ENCODE data around the gene RAB14. TPM values are rescaled to one million over a fixed set of nuclear protein-coding genes. Genes with fewer than 3 reads are reported as not detected.

The RAB14 gene
- total and polyA plus RNA-seq, 2 experiments from 2014 or later: 22.8 to 31.0 TPM

DNA sequence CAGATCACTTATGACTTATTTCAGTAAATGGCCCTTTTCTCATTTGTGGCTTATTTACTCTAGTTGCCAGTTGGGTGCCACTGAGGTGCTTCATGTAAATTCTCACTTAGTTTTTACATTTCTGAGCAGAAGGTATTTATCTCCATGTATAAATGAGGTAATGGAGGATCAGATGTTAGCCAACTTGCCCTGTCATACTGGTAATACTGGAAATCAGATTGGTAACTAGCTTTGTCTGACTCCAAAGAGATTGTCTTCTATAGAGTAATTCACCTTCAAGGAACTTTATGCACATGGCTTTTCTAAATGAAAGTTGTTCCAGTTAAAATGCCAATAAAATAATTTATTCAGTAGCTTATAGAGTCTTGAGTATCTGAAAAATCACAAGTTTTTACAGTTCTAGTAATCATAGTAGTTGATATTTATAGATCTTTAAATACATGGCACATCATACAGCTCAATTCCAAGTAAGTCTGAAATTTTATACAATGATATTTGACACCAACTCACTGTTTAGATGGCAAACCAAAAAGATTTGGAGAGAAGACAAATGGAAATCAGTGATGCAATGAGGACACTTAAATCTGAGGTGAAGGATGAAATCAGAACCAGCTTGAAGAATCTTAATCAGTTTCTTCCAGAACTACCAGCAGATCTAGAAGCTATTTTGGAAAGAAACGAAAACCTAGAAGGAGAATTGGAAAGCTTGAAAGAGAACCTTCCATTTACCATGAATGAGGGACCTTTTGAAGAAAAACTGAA, 28.8 kb downstream of the RAB14 start (continued):
- TF ChIP-seq, protein P1, sequence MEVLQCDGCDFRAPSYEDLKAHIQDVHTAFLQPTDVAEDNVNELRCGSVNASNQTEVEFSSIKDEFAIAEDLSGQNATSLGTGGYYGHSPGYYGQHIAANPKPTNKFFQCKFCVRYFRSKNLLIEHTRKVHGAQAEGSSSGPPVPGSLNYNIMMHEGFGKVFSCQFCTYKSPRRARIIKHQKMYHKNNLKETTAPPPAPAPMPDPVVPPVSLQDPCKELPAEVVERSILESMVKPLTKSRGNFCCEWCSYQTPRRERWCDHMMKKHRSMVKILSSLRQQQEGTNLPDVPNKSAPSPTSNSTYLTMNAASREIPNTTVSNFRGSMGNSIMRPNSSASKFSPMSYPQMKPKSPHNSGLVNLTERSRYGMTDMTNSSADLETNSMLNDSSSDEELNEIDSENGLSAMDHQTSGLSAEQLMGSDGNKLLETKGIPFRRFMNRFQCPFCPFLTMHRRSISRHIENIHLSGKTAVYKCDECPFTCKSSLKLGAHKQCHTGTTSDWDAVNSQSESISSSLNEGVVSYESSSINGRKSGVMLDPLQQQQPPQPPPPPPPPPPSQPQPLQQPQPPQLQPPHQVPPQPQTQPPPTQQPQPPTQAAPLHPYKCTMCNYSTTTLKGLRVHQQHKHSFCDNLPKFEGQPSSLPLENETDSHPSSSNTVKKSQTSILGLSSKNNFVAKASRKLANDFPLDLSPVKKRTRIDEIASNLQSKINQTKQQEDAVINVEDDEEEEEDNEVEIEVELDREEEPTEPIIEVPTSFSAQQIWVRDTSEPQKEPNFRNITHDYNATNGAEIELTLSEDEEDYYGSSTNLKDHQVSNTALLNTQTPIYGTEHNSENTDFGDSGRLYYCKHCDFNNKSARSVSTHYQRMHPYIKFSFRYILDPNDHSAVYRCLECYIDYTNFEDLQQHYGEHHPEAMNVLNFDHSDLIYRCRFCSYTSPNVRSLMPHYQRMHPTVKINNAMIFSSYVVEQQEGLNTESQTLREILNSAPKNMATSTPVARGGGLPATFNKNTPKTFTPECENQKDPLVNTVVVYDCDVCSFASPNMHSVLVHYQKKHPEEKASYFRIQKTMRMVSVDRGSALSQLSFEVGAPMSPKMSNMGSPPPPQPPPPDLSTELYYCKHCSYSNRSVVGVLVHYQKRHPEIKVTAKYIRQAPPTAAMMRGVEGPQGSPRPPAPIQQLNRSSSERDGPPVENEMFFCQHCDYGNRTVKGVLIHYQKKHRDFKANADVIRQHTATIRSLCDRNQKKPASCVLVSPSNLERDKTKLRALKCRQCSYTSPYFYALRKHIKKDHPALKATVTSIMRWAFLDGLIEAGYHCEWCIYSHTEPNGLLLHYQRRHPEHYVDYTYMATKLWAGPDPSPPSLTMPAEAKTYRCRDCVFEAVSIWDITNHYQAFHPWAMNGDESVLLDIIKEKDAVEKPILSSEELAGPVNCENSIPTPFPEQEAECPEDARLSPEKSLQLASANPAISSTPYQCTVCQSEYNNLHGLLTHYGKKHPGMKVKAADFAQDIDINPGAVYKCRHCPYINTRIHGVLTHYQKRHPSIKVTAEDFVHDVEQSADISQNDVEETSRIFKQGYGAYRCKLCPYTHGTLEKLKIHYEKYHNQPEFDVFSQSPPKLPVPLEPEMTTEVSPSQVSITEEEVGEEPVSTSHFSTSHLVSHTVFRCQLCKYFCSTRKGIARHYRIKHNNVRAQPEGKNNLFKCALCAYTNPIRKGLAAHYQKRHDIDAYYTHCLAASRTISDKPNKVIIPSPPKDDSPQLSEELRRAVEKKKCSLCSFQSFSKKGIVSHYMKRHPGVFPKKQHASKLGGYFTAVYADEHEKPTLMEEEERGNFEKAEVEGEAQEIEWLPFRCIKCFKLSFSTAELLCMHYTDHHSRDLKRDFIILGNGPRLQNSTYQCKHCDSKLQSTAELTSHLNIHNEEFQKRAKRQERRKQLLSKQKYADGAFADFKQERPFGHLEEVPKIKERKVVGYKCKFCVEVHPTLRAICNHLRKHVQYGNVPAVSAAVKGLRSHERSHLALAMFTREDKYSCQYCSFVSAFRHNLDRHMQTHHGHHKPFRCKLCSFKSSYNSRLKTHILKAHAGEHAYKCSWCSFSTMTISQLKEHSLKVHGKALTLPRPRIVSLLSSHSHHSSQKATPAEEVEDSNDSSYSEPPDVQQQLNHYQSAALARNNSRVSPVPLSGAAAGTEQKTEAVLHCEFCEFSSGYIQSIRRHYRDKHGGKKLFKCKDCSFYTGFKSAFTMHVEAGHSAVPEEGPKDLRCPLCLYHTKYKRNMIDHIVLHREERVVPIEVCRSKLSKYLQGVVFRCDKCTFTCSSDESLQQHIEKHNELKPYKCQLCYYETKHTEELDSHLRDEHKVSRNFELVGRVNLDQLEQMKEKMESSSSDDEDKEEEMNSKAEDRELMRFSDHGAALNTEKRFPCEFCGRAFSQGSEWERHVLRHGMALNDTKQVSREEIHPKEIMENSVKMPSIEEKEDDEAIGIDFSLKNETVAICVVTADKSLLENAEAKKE (CRISPR knock-in tag; IDR thresholded peaks at IDR 0.05): no peak
- TF ChIP-seq EZH2 (IDR thresholded peaks at IDR 0.05; ENCODE audit: low read depth, unreplicated experiment): no peak
- TF ChIP-seq STAT1 (IDR thresholded peaks at IDR 0.05; ENCODE audit: unreplicated experiment): no peak
- TF ChIP-seq, protein P2, sequence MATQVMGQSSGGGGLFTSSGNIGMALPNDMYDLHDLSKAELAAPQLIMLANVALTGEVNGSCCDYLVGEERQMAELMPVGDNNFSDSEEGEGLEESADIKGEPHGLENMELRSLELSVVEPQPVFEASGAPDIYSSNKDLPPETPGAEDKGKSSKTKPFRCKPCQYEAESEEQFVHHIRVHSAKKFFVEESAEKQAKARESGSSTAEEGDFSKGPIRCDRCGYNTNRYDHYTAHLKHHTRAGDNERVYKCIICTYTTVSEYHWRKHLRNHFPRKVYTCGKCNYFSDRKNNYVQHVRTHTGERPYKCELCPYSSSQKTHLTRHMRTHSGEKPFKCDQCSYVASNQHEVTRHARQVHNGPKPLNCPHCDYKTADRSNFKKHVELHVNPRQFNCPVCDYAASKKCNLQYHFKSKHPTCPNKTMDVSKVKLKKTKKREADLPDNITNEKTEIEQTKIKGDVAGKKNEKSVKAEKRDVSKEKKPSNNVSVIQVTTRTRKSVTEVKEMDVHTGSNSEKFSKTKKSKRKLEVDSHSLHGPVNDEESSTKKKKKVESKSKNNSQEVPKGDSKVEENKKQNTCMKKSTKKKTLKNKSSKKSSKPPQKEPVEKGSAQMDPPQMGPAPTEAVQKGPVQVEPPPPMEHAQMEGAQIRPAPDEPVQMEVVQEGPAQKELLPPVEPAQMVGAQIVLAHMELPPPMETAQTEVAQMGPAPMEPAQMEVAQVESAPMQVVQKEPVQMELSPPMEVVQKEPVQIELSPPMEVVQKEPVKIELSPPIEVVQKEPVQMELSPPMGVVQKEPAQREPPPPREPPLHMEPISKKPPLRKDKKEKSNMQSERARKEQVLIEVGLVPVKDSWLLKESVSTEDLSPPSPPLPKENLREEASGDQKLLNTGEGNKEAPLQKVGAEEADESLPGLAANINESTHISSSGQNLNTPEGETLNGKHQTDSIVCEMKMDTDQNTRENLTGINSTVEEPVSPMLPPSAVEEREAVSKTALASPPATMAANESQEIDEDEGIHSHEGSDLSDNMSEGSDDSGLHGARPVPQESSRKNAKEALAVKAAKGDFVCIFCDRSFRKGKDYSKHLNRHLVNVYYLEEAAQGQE (IDR thresholded peaks at IDR 0.05; ENCODE audit: unreplicated experiment): no peak
